Aorta (tissue), 5 donors: ENCODE data around the gene VASP. TPM values are rescaled to one million over a fixed set of nuclear protein-coding genes. Genes with fewer than 3 reads are reported as not detected.

Experiments used
- ATAC-seq: fragments of 200-7000 bp; cut with Tn5 transposase; one replicate; pipeline ENCODE4 v1.9.1; 2022; ENCODE audit warnings: moderate library complexity; ENCODE audit not compliant: low FRiP score
- DNase-seq, 2 donors: peaks; one replicate each; pipeline ENCODE4 v3.0.0-alpha.2; 2020
- H3K27ac ChIP-seq, 2 donors: one replicate each; pipeline ENCODE4 v1.5.1; 2013; ENCODE audit warnings: low read length in 2 of 2, mild to moderate bottlenecking in 2 of 2, moderate library complexity in 2 of 2, control low read depth in 1 of 2, inconsistent platforms in 1 of 2, low read depth in 1 of 2
- H3K27me3 ChIP-seq, 2 donors: one replicate each; pipeline ENCODE4 v1.6.1; 2013; ENCODE audit warnings: control low read depth in 1 of 2, low read length in 1 of 2, mild to moderate bottlenecking in 1 of 2, moderate library complexity in 1 of 2; ENCODE audit not compliant: insufficient read depth in 2 of 2, control insufficient read depth in 1 of 2
- H3K36me3 ChIP-seq, 2 donors: one replicate each; pipeline ENCODE4 v1.6.1; 2013; ENCODE audit warnings: control low read depth in 1 of 2, low read length in 1 of 2, mild to moderate bottlenecking in 1 of 2; ENCODE audit not compliant: insufficient read depth in 2 of 2, control insufficient read depth in 1 of 2
- H3K4me1 ChIP-seq, 2 donors: one replicate each; pipeline ENCODE4 v1.6.1; 2013; ENCODE audit warnings: low read length in 2 of 2, control low read depth in 1 of 2, mild to moderate bottlenecking in 1 of 2, moderate library complexity in 1 of 2; ENCODE audit not compliant: insufficient read depth in 2 of 2, control insufficient read depth in 1 of 2
- H3K4me3 ChIP-seq, 2 donors: one replicate each; pipeline ENCODE4 v1.5.1; 2013; ENCODE audit warnings: low read length in 2 of 2, control low read depth in 1 of 2, mild to moderate bottlenecking in 1 of 2
- H3K9me3 ChIP-seq: one replicate; pipeline ENCODE4 v1.6.1; 2013; ENCODE audit warnings: mild to moderate bottlenecking, low read length; ENCODE audit not compliant: control insufficient read depth
- WGBS, 2 donors: extraction: QIAGEN DNeasy Blood & Tissue Kit; methylation state at CpG; one replicate each; pipeline ENCODE4 v1.1.7; 2013; 5-methylcytosine and 5-hydroxymethylcytosine counted together
- intact Hi-C, 2 donors: fragments of 100-400 bp; cut with DNase I; formaldehyde crosslinking; loops; one replicate each; pipeline versions ENCODE4 v1.14.2 to v1.15.0; 2022
- polyA plus RNA-seq, 2 donors: library from polyadenylated mRNA; stranded (reverse); fragments of 200-250 nt; gene quantifications; one replicate each; pipeline ENCODE4 v1.2.3, GENCODE V29; 2013
- total RNA-seq, 2 donors: library from RNA; stranded (reverse); fragmentation: NEBNext Ultra II Directional; extraction: Animal tissue kit (Norgen Biotek cat#: 25700); gene quantifications; one replicate each; pipeline ENCODE4 v1.2.1, GENCODE V29; 2021
- donor health status: healthy with polysubstance abuse.
- donor health status: Bipolar disorder and iron deficiency.
- donor health status: DM: no; HTN: no; CAD: no.
- donor health status: DM: no; HTN: no; CAD: no.
- donor health status: DM: yes; HTN: yes; CAD: no.

The VASP gene
- total and polyA plus RNA-seq, 4 donors = 56.0 to 192 (median 91.2) TPM

DNA sequence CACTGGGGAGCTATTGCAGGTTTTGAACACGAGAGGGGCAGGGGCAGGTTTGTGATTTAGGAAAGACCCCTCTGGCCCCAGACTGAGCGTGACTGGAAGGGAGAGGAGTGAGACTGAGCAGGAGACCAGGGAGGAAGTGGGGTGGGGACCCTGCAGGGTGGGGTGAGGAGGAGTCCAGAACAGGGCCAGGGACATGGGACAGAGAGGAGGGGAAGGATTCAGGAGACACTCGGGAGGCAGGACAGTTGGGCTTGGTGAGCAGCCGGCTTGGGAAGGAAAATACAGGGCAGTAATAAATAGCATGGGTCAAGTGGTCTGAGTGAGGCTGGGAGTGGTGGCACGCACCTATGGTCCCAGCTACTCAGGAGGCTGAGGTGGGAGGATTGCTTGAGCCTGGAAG, 30.1 kb upstream of the VASP start:
- ATAC-seq (no peak), DNase-seq (no peak)
- intact Hi-C loops = no loop called here
- peaks cover 0 to 2% of the 10 kb centered on the region in 2 donors for H3K4me1 ChIP-seq
- H3K27me3 ChIP-seq = no peaks in the 10 kb centered on the region
- no peak overlapping the region for H3K4me3 ChIP-seq
- H3K9me3 ChIP-seq = no peaks in the 10 kb centered on the region
- WGBS, 2 donors = 33 to 47% methylated on average over 5 of the region's 5 CpGs
- H3K27ac ChIP-seq = no peak overlapping the region
- H3K36me3 ChIP-seq = no peaks in the 10 kb centered on the region

DNA sequence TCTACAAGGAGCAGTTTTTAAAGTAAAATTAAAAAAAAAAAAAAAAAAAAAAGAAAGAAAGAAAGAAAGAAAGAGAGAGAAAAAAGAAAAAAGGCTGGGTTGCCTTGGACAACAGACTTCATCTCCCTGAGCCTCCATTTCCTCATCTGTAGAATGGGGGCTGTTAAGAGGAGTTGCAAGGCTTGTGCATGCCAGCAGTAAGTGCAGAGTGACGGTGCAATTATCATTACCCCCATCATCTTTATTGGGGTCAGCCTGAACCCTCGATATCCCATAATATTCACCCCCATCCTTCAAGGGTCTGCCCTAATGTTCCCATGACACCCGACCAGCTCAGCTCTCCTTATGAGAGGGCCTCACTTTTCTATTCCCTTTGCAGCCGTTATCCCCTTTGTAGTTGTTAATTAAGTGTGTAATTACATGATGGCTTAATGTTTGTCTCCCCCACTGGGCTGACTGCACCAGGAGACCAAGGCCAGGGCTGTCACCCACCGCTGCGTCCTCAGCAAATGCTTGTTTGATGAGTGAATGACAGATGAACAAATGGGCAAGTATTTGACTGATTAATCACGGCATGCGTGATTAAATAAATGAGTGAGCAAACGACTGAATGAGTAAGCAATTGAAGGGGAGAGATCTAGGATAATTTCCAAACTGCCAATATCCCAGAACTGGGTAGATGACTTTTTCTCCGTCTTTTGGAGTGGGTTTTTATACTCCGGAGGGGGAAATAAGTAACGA, 29.4 kb upstream of the VASP start:
- Histone ChIP-seq H3K4me1 (peaks cover 0 to 2% of the 10 kb centered on the region in 2 donors), H3K9me3 (no peaks in the 10 kb centered on the region), H3K27ac (peak overlapping the region in 1 of 2 donors; percentile 63), H3K36me3 (no peaks in the 10 kb centered on the region), H3K27me3 (no peaks in the 10 kb centered on the region), H3K4me3 (no peak overlapping the region)
- 6% methylated on average over 12 of the region's 12 CpGs for WGBS, 2 donors
- ATAC-seq (peak; percentile 3), DNase-seq (peak in 1 of 2 donors; percentile 83)
- intact Hi-C loops = loop anchor here (2.0 kb wide), 1 partner anchor 49 kb away; no protein-coding TSS in a partner anchor

DNA sequence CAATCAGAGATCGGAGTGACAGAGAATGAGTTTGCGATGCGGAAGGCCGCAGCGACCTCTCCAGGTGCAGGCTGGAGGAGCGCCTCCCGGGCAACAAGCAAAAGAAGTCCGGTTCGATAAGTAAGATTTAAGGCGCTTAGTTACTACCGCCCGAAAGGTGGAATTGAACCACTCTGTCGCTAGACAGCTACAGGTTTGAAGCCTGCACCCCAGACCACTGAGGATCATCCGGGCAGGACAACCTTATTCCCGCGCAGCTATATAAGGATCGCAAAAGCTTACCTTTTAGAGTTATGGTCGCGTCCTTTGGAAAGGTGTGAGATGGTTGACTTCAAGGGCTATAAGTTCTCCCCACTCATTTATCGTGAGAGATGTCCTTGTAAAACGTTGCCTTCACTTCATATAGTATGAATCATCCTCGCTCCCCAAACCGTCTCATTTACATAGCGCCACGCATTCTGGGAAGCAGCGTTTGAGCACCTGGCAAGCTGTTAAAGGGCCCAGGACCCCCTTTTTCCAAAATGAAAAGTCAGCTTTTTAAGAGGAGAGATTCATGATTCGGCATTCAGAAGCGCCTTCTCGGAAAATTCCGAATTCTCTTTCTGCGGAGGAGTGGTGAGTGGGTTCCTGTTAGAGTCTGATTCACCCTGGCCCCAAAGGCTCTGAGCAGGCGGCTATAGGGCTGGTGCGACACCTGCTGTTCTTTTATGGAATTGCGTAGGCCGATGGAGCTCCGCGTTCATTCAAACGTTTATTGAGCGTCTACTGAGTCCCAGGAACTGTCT, 28.6 kb upstream of the VASP start:
- H3K27me3 ChIP-seq = no peaks in the 10 kb centered on the region
- peak overlapping the region; percentile 3 to 90 for H3K27ac ChIP-seq
- intact Hi-C loops = loop anchor here (1.0 to 2.0 kb wide), 2 partner anchors 39 to 50 kb away; no protein-coding TSS in a partner anchor
- peak; percentile 87 for ATAC-seq
- H3K36me3 ChIP-seq = no peaks in the 10 kb centered on the region
- 0% methylated on average over 39 of the region's 39 CpGs for WGBS, 2 donors
- DNase-seq = peak; percentile 89 to 94
- H3K4me3 ChIP-seq = peak overlapping the region; percentile 18 to 21
- H3K9me3 ChIP-seq = no peaks in the 10 kb centered on the region
- peaks cover 0 to 2% of the 10 kb centered on the region in 2 donors for H3K4me1 ChIP-seq

DNA sequence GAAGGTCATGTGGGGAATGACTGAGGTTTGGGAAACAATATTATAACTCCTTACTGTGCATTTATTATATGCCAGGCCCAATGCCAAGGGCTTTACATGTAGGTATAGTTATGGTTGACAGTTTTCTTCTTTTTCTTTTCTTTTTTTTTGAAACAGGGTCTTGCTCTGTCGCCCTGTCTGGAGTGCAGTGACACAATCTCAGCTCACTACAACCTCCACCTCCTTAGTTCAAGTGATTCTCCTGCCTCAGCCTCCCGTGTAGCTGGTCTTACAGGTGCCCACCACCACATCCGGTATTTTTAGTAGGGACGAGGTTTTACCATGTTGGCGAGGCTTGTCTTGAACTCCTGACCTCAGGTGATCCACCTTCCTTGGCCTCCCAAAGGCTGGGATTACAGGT, 24.2 kb upstream of the VASP start:
- intact Hi-C loops = no loop called here
- DNase-seq = no peak
- ATAC-seq = no peak
- WGBS, 2 donors = 94 to 98% methylated on average over 5 of the region's 5 CpGs
- Histone ChIP-seq H3K36me3 (no peaks in the 10 kb centered on the region), H3K27me3 (no peaks in the 10 kb centered on the region), H3K4me3 (no peak overlapping the region), H3K27ac (no peak overlapping the region), H3K4me1 (no peaks in the 10 kb centered on the region), H3K9me3 (no peaks in the 10 kb centered on the region)

DNA sequence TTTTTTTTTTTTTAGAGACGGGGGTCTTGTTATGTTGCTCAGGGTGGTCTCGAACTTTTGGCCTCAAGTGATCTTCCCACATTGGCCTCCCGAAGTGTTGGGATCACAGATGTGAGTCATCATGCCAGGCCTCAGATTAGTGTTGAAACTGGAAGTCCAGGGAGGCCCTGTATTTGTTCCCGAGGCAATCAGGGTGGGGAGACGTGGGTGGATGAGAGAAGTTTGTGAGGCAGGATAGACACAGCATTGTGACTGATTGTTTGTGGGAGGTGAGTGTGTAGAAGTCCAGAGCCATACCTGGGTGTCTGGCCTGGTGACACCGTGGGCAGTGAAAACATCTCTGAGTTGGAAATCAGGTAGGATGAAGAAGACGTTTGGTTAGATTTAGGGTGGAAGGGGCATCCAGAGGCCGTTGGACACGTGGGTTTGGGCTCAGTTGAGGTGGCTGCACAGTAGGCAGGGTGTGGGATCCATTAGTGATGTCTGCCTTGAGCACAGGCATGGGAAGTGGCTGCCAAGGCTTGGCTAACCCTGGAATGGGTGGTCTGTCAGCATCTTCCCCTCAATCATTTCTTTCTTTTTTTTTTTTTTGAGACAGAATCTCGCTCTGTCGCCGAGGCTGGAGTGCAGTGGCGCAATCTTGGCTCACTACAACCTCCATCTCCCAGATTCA, 22.9 kb upstream of the VASP start:
- DNase-seq (no peak), ATAC-seq (no peak)
- Histone ChIP-seq H3K36me3 (no peaks in the 10 kb centered on the region), H3K27me3 (no peaks in the 10 kb centered on the region), H3K27ac (no peak overlapping the region), H3K4me3 (no peak overlapping the region), H3K4me1 (no peaks in the 10 kb centered on the region), H3K9me3 (no peaks in the 10 kb centered on the region)
- WGBS, 2 donors = 76 to 78% methylated on average over 13 of the region's 13 CpGs
- intact Hi-C loops = no loop called here

DNA sequence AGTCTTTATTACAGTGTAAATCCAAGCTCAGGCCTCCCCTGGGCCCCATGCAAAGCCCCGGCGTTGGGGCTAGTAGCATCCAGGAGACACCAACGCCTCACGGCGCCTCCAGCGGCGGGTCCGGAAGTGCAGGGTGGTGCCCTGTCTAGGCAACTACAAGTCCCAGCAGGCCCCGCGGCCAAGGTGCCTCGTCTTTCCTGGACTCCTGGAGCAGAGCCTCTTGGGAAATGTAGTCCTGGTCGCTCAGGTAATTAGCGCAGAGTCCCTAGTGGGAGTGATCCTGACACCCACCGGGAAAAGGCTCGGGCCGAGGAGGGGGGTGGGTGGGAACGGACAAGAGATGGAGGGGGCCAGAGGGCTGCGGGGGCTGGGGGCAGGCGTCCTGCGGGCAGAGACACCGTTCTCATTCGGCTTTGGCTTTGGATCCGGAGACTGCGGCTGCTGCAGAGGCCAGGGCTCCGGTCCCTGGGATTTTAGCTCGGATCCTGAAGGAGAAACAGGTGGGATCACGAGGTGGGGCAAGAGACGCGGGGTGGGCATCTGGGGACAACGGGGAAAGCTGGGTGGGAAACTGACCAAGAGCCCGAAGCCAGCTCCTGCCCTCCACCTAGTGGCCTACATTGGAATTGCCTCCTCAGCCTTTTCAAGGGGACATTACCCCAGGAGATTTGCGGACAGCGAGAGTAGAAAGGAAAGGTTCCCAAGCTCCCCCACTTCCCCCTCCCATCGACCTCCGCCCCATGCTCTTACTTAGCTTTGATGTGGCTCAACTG, 21.8 kb upstream of the VASP start:
- no peaks in the 10 kb centered on the region for H3K9me3 ChIP-seq
- peak overlapping the region; percentile 24 to 53 for H3K4me3 ChIP-seq
- 0 to 1% methylated on average over 35 of the region's 35 CpGs for WGBS, 2 donors
- no peaks in the 10 kb centered on the region for H3K4me1 ChIP-seq
- intact Hi-C loops = no loop called here
- DNase-seq = peak; percentile 99 to 100
- peak overlapping the region in 1 of 2 donors; percentile 32 for H3K27ac ChIP-seq
- ATAC-seq = peak; percentile 98
- no peaks in the 10 kb centered on the region for H3K27me3 ChIP-seq
- H3K36me3 ChIP-seq = no peaks in the 10 kb centered on the region

DNA sequence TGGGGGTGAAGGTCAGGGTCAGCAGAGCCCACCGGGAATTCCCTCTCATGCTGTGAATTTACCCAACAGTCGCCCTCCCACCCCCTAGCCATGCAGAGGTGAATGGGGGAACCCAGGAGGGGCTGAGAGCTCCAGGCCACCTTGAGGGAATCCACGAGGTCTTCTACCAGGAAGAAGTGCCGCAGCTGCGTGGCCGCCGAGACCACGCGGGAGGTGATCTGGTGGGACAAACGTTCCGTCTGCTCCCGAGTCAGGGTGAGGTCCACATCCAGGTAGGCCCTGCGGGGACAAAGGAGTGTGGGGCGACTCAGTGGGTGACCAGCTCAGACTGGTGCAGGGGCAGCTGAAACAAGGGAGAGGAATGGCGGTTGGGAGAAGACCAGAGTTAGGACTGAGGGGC, 18.6 kb upstream of the VASP start:
- Histone ChIP-seq H3K4me3 (no peak overlapping the region), H3K27me3 (no peaks in the 10 kb centered on the region), H3K4me1 (no peaks in the 10 kb centered on the region), H3K27ac (no peak overlapping the region), H3K36me3 (no peaks in the 10 kb centered on the region), H3K9me3 (no peaks in the 10 kb centered on the region)
- no peak for DNase-seq
- 92% methylated on average over 15 of the region's 15 CpGs for WGBS, 2 donors
- ATAC-seq = no peak
- intact Hi-C loops = no loop called here

DNA sequence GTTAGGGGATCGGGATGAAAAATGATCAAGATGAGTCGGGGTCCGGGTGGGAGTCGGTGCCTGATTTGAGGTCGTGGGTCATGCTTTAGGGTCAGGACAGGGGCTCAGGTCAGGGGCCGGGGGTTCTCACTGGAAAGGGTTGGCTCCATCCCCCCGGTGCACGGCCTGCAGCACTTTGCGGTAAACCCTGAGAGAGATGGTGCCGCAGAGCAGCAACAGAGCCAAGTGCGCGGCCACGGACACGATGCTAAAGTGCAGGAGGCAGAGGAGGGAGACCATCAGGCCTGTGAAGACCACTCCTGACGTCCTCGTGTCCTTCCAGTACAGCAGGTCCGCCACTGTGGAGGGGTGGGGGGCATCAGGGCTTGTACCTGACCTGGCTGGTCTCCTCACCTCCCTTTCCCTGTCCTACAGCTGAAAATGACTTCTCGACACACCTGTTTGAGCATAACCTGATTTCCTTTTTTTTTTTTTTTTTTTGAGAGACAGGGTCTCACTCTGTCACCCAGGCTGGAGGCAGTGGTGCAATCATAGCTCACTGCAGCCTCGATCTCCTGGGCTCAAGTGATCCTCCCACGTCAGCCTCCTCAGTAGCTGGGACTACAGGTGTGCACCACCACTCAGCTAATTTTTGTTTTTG, 17.9 kb upstream of the VASP start:
- WGBS, 2 donors = 92 to 93% methylated on average over 20 of the region's 20 CpGs
- no peak overlapping the region for H3K4me3 ChIP-seq
- H3K4me1 ChIP-seq = no peaks in the 10 kb centered on the region
- intact Hi-C loops = no loop called here
- DNase-seq = peak in 1 of 2 donors; percentile 29
- H3K9me3 ChIP-seq = no peaks in the 10 kb centered on the region
- no peak for ATAC-seq
- no peak overlapping the region for H3K27ac ChIP-seq
- H3K27me3 ChIP-seq = no peaks in the 10 kb centered on the region
- H3K36me3 ChIP-seq = no peaks in the 10 kb centered on the region
